ENCODE data around the gene WNT3A.

The WNT3A gene

DNA sequence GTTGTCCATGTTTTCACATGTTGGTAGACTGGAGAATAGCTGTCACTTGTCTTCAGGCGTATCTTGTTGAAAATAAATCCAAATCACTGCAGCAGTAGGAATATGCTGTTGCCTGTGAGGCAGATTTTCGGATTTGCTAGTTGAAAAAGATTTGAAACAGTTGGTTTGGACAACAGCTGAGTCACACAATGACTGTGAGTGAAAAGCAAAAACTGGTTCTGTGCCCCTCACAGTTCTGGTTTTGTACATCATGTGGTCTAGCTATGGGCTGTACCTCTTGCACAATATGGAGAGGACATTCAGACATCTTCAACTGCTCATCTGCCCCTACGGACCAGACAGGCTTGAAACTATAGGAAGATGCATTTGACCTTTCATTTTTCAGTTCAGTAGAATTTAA lies 77.5 kb downstream of the WNT3A start:
- DNase-seq (ENCODE audit: low spot score), result no peak

DNA sequence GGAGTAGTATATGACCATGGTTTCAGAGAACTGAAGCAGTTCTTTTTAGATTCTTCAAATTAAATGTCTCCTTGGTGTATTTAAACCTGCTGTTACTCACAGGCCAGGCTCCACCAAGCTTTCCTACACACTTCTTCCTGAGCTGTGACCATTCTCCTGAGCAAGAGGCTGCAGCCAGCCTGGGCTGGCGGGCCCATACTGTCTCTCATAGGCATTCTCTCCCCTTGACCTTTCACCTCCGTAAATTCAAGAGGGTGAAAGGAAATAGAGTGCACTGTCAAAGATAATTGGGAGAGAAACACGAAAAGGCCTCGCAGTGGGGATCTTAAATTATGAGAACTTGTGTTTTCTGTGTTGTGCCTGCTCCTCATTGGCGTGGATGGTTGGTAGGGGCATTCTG lies 78.0 kb downstream of the WNT3A start:
- no peak for DNase-seq (ENCODE audit: low spot score)

DNA sequence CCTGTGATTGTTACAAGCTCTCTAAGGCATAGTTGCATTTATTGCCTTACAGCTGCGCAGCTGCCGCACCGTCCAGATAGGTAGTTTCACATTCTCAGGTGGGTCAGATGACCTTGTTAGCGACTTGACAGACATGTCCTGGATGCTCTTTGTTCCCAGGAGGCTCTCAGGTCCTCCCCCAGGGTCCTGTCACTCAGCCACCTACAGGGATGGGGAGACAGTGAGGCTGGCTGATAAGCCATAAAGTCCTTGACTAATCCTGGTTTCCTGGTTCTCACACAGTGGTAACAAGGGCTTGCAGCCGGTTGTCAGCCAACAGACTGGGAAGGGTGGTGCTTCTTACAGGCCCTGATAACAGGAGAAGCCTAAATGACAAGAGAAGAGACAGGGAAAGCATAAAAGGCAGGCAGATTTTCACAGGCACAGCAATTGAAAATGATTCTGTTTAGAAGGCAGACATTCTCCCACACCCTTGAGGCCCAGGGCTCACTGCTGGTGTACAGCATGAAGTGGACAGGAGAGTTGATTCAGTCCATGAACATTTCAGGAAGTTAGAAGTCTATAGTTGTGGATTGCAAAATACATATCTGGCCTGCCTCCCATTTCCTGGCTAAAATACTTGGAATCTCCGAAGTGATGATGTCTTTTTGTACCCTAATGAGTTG lies 78.6 kb downstream of the WNT3A start:
- no peak for DNase-seq (ENCODE audit: low spot score)

DNA sequence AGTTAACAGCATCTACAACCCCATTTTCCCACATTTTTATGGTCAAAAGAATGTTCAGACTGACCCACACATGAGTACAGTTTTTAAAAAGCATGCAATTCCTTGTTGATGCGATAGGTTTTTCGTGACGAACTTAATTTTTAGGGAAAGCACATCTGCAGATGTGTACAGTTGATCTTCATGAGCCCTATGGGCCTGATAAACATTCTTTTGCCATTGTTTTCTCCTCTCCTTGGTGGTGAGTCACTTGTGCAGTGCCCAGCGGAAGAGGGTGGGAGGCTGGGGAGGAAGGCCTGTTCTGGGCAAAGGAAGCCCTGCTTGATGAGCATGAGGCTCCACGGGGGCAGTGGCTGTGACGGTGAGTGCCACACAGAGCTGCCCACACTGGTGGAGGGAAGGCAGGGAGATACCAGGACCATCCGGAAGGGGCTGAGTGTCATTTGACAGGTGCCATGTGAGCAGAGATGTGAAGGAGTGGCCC lies 81.0 kb downstream of the WNT3A start:
- no peak for DNase-seq (ENCODE audit: low spot score)

DNA sequence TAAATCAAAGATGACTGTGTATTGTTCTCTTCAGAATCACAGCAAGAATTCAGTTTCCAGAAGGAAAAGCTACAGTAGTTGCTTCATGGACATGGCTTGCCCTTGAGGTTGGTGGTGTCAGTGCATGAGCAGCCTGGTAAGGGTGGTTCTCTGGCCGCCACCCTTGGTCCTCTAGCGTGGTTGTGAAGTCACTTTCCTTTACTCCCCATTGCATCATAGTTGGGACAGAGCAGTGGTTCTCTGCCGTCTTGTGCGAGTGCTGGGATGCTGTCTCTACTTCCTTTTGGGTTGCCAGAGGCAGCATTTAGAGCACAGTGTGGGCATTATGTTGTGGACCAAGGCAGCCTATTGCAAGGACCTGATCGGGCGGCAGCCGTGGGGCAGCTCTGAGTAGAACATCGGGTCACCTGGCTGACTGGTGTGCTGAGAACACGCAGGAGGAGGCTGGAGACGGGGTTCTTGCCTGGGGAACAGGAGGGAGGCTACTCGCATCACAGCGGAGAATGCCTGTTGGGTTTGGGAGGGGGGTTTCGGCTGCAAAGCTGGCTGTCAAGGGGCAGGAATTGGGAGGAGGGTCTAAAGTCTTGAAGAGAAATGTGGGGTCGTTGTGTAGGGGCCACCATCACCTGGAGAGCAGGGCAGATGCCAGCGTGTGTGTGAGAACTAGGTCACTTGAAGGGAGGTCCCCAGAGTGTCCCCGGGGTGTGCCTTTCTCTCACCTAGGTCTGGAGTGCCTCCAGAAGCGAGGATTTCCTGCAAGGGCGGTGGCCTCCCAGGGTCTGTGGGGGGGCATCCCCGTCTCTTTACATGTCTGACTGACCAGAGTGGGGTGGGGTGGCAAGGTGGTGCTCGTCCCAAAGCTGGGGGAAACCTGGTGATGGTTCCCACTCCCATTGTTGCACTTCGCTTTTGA lies 82.0 kb downstream of the WNT3A start:
- DNase-seq (ENCODE audit: low spot score), result no peak

DNA sequence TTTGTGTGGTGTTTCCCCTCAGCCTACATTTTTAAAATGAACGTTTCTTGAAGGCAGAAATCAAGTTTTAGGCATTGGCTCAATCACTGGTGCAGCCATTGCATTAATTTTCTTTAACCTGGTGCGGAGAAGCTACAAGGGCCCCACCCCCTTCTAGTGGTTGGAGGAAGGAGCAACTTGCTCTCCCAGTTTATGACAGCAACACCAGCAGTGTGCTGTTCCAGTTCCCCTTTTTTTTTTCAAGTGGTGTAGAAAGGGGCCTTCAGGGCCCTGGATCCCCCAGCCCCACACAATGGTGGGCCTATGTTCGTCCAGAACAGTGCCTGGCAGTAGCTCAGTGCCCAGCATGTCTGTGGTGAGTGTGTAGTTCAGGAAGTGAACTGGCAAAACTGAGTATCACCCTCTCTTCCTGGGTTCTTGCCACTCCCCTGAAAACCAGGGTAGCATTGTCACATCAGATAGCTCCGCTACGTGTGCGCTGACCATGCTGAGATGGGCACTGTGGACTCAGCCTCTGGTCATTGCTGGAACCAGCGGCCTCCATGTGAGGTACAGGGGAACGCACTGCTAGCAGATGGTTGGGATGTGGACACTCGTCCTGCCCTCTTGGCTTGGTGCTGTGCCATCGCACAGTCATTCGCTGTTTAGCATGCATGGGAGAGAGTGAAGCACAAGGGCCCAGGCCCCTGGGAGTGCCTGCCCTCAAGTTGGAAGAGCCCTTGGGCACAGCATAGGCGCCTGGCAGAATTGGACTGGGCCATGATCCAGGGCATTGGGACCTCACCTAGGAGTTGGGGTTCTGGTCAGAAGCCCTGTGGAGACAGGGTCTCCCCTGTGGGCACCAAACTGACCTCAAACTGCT lies 83.0 kb downstream of the WNT3A start:
- no peak for DNase-seq (ENCODE audit: low spot score)

DNA sequence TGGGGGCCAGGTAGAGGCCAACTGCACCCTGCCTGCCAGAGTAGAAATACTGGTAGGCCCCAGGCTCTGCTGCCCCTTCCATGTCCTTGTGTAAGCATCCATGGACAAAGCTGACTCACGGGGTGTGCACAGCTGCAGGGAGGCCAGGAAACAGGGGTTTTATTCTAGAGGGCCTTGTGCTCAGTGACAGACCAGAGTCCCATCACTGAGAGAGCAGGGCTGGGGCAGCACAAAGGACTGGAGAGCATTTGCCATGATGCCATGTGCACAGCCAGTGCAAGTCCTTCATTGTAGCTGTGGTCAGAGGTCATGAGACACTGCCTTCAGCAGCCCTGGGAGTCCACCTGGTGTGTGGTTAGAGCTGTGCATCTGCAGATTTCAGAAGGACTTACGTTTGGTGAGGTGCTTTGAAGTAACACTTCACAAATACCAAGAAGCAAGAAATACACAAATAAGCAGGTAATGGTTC lies 83.8 kb downstream of the WNT3A start:
- no peak for DNase-seq (ENCODE audit: low spot score)

DNA sequence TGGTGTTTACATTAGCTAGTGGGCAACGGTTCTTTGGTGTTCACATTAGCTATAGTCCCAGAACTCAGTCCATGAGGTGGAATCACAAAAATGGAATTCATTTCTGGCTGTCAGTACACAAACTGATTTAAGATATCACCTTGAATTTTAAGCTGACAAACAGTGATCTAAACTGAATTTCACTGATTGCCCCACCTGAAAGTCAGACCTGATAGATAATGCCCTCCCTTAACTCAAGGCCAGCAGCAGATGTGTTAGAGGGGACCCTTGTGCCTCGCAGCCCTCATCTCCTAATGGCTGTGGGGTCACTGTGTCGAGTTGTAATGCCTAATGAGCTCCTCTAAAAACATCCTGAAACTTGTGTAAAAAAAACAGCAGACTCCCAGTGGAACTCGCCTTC lies 84.3 kb downstream of the WNT3A start:
- no peak for DNase-seq (ENCODE audit: low spot score)

DNA sequence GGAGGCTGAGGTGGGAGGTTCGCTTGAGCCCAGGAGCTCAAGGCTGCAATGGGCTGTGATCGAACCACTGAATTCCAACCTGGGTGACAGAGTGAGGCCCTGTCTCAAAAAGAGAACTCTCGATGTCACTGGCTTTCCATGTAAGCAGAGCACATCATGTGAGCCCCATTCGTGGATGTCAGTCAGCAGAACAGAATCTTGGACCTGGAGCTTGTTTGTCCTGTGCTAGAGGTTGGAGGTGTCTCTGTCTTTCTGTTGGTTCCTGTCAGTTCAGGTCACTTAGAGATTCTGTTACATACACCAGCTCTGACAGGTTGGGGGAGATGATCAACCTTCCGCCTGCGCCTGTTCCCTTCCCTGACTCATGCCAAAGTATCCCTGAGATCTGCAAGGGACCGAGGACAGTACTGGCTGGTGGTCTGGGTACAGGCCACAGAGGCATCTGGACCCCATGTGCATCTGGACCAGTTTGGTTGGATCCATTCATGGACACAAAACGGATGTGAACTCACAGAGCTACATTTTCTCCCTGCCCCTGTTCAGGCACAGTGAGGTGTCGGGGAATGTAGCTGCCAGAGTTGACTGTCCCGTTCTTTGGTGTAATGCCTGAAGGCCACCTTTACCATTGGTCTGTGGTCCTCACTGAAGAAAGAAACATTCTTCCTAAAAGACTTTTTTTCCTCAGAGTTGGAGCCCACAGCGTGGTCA lies 85.7 kb downstream of the WNT3A start:
- no peak for DNase-seq (ENCODE audit: low spot score)

DNA sequence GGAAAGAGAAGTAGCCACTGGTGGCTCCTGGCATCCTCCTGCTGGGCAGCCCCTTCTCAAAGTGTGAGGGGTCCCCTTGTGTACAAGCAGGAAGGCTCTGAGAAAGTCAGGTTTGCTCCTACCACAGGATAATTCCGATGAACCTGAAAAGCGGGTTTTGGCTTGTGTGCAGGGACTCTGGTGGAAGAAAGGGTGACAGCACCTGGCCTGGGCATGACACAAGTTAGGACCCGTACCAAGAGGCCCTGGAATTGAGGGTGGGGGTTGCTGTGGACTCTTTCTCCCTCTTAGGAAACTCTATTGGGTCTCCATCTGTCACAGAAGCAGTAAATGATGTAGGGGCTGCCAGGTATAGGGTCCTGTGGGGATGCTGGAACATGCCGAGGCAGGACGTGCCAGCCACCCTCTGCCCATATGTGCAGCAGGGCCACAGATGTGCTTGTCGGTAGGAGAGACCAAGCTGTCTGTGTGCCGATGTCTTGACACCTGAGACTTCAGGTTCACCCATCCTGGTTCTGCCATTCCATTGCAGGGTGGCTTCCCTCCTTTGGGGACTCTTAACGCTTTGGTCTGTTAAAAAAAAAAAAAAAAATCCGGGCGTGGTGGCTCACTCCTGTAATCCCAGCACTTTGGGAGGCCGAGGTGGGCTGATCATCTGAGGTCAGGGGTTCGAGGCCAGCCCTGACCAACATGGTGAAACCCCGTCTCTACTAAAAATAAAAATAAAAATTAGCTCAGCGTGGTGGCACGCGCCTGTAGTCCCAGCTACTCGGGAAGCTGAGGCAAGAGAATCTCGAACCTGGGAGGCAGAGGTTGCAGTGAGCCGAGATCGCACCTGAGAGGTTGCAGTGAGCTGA lies 86.5 kb downstream of the WNT3A start:
- DNase-seq (ENCODE audit: low spot score), result no peak

DNA sequence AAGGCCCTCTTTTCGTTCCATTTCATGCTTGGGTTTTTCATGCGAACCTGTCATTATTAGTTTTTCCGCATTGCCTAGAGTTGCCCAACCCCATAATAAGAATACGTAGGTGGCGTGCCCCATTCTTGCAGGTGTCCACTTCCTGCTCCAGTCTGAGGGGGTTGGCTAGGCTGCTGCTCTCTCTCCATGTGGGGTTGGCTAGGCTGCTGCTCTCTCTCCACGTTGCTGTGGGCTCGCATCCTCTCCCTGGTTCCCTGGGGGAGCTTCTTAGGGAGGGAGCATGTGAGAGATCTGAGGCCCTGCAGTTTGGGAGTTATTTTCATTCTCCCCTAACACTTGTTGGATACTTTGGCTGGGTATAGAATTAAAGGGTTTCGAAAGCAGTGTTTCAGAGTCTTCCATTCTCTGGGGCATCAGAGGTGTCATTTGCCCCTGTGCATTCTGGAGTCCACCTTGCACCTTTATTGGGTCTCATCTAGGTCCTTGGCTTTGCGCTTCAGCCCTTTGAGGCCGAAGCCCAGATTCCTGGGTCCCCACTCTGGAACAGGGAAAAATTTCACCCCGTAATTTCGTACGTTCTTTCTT lies 87.7 kb downstream of the WNT3A start:
- no peak for DNase-seq (ENCODE audit: low spot score)

DNA sequence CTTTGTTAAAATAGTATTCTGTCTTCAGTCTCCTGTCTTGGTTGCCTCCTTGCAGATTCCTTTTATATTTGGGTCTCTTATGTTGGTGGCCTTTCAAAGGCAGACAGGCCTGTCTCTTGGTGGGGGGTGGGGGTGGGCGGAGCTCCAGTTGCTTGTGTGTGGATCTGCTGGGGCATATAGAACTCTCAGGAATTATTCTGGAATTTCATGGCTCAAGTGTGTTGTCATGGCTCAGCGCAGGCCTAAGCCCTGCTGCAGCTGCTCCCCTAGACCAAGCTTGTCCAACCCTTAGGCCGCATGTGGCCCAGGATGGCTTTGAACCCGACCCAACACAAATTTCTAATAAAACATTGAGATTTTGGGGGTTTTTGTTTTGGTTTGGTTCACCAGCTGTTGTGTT lies 88.4 kb downstream of the WNT3A start:
- no peak for DNase-seq (ENCODE audit: low spot score)

DNA sequence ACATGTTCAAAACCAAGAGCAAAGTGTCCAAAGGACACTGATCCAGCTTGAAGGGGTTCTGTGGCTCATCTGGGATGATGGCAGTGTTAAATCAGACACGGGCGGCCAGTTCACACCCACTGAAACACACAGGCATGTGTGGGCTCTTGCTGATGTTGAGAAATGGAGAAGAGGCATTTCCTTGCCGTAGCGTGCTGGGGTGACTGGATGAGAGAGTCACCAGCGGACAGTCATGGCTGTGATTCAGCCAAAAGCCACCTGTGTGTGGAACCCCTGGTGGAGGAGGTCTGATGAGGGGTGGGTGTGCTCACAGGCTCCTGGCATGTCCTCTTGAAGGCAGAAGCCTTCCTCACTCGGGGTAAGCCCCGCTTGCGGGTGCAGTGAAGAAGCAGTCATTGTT lies 89.1 kb downstream of the WNT3A start:
- no peak for DNase-seq (ENCODE audit: low spot score)

DNA sequence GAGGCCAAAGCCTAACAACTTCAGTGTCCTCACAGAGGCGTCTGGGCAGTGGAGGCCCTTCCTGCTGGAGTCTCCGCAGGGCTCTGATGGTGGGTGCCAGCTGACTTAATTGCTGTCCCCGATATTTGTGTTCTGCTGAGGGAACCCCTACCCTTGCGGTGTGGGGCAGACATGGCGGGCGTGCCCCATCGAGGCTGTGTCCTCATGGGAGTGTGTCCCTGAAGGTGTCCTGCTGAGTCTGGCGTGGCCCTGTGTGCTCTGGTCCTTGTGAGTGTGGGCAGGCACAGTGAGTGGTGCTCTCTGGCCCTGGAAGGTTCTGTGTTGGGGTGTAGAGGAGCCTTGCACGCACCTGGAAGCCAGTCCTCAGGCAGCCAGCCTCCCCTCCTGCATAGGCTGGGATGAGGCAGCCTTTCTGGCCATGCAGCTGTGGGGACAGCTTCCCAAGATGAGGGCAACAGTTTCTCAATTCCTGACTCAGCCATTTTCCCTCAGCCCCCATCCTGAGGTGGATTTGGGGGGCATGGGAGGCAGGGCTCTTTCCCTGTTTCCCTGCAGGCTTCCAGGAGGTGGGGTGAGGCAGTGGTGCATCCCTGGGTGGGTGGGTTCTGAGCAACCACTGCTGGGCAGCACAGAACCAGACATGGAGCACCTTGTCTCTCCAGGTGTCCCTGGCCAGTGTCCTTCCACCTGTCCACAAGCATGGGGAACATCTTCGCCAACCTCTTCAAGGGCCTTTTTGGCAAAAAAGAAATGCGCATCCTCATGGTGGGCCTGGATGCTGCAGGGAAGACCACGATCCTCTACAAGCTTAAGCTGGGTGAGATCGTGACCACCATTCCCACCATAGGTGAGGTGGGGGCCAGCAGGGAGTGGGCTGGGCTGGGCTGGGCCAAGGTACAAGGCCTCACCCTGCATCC lies 89.9 kb downstream of the WNT3A start:
- no peak for DNase-seq (ENCODE audit: low spot score)

DNA sequence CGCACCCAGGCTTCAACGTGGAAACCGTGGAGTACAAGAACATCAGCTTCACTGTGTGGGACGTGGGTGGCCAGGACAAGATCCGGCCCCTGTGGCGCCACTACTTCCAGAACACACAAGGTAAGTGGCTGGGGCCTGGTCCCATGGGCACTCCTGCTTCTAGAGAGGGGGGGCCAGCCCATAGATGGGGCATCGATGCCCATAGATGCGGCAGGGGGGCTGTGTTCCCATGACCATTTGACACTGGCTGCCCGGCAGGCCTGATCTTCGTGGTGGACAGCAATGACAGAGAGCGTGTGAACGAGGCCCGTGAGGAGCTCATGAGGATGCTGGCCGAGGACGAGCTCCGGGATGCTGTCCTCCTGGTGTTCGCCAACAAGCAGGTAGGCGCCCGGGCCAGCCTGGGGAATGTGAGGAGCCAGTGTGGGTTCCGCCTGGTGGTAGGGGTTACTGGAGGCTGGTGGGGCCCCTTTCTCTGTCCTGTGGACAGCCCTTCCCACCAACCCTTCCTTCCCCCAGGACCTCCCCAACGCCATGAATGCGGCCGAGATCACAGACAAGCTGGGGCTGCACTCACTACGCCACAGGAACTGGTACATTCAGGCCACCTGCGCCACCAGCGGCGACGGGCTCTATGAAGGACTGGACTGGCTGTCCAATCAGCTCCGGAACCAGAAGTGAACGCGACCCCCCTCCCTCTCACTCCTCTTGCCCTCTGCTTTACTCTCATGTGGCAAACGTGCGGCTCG lies 90.7 kb downstream of the WNT3A start:
- no peak for DNase-seq (ENCODE audit: low spot score)

DNA sequence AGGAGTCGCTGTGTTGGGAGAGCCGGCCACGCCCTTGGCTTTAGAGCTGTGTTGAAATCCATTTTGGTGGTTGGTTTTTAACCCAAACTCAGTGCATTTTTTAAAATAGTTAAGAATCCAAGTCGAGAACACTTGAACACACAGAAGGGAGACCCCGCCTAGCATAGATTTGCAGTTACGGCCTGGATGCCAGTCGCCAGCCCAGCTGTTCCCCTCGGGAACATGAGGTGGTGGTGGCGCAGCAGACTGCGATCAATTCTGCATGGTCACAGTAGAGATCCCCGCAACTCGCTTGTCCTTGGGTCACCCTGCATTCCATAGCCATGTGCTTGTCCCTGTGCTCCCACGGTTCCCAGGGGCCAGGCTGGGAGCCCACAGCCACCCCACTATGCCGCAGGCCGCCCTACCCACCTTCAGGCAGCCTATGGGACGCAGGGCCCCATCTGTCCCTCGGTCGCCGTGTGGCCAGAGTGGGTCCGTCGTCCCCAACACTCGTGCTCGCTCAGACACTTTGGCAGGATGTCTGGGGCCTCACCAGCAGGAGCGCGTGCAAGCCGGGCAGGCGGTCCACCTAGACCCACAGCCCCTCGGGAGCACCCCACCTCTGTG lies 91.6 kb downstream of the WNT3A start:
- no peak for DNase-seq (ENCODE audit: low spot score)

DNA sequence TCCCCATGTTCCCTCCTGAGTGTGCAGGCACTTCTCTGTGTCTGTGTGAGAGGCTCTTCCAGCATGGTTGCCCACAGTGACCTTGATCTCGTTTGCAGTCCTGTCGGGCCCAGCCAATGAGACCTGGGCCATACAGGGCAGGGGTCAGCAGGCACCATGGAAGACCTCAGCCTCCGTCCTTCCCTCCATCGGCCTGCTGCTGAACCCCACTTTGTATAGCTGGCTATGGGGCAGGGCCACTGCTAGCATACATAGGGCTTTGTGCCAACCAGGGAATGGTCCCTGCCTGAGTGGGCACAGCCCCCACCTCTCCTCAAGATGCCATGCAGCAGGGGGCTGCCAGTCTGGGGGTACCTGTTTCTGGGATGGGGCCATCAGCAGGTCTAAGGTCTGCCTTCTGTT lies 92.5 kb downstream of the WNT3A start:
- no peak for DNase-seq (ENCODE audit: low spot score)

Measured in germinal center (tissue), 1 donor.